Sigmoid colon (tissue), 4 donors: Measurements from ENCODE around the gene CCT3.

Experiments
- EP300 ChIP-seq, 4 donors: sonication (generic); formaldehyde crosslinking; IDR thresholded peaks; one replicate each; pipeline ENCODE4 v1.6.1; 2017; ENCODE audit warnings: antibody characterized with exemption in 4 of 4
- POLR2A ChIP-seq, 2 donors: fragments of 450-650 bp; IDR thresholded peaks; one replicate each; pipeline ENCODE4 v1.6.1; 2016; ENCODE audit warnings: antibody characterized with exemption in 2 of 2, mild to moderate bottlenecking in 2 of 2, moderate library complexity in 2 of 2
- POLR2AphosphoS5 ChIP-seq, 4 donors: sonication (generic); formaldehyde crosslinking; IDR thresholded peaks; one replicate each; pipeline ENCODE4 v1.6.1; 2017; ENCODE audit warnings: antibody characterized with exemption in 4 of 4
- TF ChIP-seq, protein P1 (sequence below), 4 experiments: fragments of 450-650 bp in 3 of 4; fragments of 200-600 bp in 1 of 4; IDR thresholded peaks; one replicate each; pipeline ENCODE4 v1.5.1; 2016 to 2019; ENCODE audit warnings: antibody characterized with exemption in 4 of 4, mild to moderate bottlenecking in 3 of 4, moderate library complexity in 2 of 4

DNA sequence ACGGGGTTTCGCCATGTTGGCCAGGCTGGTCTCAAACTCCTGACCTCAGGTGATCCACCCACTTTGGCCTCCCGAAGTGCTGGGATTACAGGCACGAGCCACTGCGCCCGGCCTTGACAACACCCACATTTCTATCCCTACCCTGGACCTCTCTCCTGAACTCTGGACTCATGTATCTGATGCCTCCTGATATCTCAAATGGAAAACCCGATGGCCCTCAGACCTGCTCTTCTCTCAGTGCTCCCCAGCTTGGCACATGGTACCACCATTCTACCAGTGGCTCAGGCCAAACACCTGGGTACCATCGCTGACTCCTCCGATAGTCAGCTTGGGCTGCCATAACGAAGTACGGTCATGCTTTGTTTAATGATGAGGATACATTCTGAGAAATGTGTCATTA, 22.4 kb upstream of the CCT3 start:
- TF ChIP-seq POLR2A (IDR thresholded peaks at IDR 0.05) (no peak), EP300 (IDR thresholded peaks at IDR 0.05) (no peak), POLR2AphosphoS5 (IDR thresholded peaks at IDR 0.05) (no peak)
- TF ChIP-seq, protein P1, sequence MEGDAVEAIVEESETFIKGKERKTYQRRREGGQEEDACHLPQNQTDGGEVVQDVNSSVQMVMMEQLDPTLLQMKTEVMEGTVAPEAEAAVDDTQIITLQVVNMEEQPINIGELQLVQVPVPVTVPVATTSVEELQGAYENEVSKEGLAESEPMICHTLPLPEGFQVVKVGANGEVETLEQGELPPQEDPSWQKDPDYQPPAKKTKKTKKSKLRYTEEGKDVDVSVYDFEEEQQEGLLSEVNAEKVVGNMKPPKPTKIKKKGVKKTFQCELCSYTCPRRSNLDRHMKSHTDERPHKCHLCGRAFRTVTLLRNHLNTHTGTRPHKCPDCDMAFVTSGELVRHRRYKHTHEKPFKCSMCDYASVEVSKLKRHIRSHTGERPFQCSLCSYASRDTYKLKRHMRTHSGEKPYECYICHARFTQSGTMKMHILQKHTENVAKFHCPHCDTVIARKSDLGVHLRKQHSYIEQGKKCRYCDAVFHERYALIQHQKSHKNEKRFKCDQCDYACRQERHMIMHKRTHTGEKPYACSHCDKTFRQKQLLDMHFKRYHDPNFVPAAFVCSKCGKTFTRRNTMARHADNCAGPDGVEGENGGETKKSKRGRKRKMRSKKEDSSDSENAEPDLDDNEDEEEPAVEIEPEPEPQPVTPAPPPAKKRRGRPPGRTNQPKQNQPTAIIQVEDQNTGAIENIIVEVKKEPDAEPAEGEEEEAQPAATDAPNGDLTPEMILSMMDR (IDR thresholded peaks at IDR 0.05) = no peak
